ENCODE measurements around the gene SUGCT. TPM values are rescaled to one million over a fixed set of nuclear protein-coding genes. Genes with fewer than 3 reads are reported as not detected.
"Not testable (repeated sequence)": the region's sequence is repeated elsewhere in the genome, so short reads cannot be mapped to it uniquely, and the experiment has no call there.

Gene SUGCT
- total RNA-seq, 2 experiments from 2014 or later, result 0.76 to 1.5 TPM

DNA sequence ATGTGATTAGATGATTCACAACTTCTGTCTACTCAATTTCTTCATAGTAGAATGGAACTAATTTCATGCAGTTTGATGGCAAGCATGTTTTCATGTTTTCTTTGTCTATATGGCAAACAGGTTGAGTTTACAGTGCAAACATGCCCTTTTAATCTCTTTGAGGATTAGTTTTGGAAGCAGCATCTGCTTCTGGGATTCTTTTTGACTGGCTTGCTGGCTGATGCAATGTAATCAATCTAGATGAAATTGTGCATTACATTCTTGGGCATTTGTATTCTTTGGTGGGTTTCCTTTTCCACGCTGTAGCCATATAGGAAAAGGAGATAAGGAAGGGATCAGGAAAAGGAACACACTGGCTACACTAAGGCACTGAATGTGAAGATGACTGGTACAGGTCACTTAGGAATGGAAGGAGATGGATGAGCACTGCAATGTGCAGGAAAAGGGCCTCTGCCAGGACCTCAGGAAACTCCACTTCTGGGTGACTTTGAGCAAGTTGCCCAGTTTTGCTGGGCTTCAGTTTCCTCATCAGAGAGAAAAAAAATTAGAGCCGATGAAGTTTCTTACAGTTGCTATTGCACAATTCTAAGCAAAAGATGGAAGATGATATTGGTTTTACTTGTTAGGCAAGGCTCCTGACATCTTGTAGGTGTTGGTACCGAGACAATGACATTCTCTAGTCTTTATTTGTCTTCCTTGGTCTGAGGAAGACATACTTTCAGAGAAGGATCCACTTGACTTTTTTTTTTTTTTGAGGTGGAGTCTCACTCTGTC lies 269.1 kb downstream of the SUGCT start:
- no peak for DNase-seq
- Mint-ChIP-seq H3K4me1 (ENCODE audit: low read depth) (no peaks in the 10 kb centered on the region), H3K4me3 (no peak overlapping the region), H3K27ac (no peak overlapping the region), H3K36me3 (no peaks in the 10 kb centered on the region), H3K27me3 (no peaks in the 10 kb centered on the region), H3K9me3 (peaks cover 3% of the 10 kb centered on the region)
- ChIA-PET POLR2A (no interaction called here), CTCF (no interaction called here)
- intact Hi-C loops (cut with micrococcal nuclease), result no loop called here

DNA sequence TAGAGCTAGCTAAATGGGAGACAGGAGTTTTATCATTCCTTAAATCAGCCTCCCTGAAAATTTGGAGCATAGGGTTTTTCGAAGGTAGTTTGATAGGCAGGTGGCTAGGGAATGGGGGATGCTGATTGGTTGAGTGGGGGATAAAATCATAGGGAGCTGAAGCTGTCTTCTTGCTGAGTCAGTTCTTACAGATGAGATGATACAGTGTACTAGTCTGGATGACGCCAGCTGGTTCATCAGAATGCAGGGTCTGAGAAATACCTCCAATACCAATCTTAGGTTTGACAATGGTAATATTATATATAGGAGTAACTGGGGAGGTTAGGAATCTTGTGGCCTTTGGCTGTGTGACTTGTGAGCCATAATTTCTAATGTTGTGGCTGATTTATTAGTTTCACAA lies 271.2 kb downstream of the SUGCT start:
- Mint-ChIP-seq H3K36me3 (no peaks in the 10 kb centered on the region), H3K4me1 (ENCODE audit: low read depth) (no peaks in the 10 kb centered on the region), H3K9me3 (peaks cover 6% of the 10 kb centered on the region), H3K27me3 (no peaks in the 10 kb centered on the region), H3K27ac (no peak overlapping the region), H3K4me3 (no peak overlapping the region)
- CTCF ChIA-PET, result no interaction called here
- no peak for DNase-seq
- POLR2A ChIA-PET, result no interaction called here
- intact Hi-C loops (cut with micrococcal nuclease), result no loop called here

DNA sequence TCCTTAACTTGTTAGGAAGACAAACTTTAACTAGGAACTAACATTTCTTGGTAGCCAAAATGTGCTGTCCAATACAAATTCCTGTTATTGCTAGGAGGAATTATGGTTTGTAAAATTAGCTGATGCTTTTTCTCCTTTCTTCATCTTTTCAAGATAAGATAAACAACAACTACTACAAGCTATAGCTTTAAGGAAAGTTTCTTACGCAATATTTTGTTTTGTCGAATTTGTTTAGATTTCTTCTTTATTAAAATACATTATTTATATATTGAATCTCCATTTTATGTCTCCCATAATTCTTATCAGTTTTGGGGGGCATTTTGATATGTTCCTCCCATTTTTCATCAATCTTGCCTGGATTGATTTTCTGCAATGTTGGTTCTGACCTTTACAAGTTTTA lies 277.5 kb downstream of the SUGCT start:
- H3K4me3 Mint-ChIP-seq, result no peak overlapping the region
- H3K9me3 Mint-ChIP-seq, result peaks cover 8% of the 10 kb centered on the region
- POLR2A ChIA-PET, result no interaction called here

DNA sequence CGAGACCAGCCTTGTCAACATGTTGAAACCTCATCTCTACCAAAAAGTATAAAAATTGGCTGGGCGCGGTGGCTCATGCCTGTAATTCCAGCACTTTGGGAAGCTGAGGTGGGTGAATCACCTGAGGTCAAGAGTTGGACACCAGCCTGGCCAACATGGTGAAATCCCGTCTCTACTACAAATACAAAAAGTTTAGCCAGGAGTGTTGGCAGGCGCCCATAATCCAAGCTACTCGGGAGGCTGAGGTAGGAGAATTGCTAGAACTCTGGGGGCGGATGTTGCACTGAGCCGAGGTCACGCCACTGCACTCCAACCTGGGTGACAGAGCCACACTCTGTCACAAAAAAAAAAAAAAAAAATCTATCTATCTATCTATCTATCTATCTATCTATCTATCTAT lies 279.9 kb downstream of the SUGCT start:
- H3K9me3 Mint-ChIP-seq; H3K4me1 Mint-ChIP-seq (ENCODE audit: low read depth); intact Hi-C loops (cut with micrococcal nuclease); H3K27ac Mint-ChIP-seq; DNase-seq; H3K4me3 Mint-ChIP-seq; H3K36me3 Mint-ChIP-seq; CTCF ChIA-PET; POLR2A ChIA-PET; H3K27me3 Mint-ChIP-seq: not testable (repeated sequence)

More for the DNA sequence above, 277.5 kb downstream of the SUGCT start:
- H3K27me3 Mint-ChIP-seq, result no peaks in the 10 kb centered on the region
- H3K4me1 Mint-ChIP-seq (ENCODE audit: low read depth), result no peaks in the 10 kb centered on the region
- H3K36me3 Mint-ChIP-seq, result no peaks in the 10 kb centered on the region
- no peak for DNase-seq
- intact Hi-C loops (cut with micrococcal nuclease), result no loop called here
- CTCF ChIA-PET, result no interaction called here
- no peak overlapping the region for H3K27ac Mint-ChIP-seq

DNA sequence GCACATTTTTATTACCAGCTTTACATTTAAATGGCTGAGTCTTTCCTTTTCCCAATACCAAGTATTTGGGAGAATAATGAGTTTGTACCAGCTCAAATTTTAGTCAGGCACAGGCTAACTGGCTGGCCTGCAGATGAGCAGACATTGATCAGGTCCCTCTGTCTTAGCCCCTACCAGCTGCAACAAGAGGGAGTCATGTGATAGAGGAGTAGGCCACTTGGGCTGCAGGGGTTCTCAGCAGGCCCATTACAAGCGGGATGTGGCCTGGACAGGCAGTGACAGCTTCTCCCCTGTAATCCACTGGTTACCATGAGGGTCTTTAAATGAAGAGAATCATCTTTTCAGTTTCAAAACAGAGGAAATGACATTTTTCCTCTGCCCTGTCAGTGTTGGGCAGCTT lies 283.6 kb downstream of the SUGCT start:
- H3K27me3 Mint-ChIP-seq, result no peaks in the 10 kb centered on the region
- no peaks in the 10 kb centered on the region for H3K4me1 Mint-ChIP-seq (ENCODE audit: low read depth)
- intact Hi-C loops (cut with micrococcal nuclease), result no loop called here
- no peak overlapping the region for H3K27ac Mint-ChIP-seq
- H3K9me3 Mint-ChIP-seq, result peaks cover 2% of the 10 kb centered on the region
- CTCF ChIA-PET, result interaction anchor here (0.8 kb wide), 1 partner anchor 10 kb away, joined by 3 read pairs; no protein-coding TSS in a partner anchor
- no peak for DNase-seq
- POLR2A ChIA-PET, result no interaction called here
- H3K4me3 Mint-ChIP-seq, result no peak overlapping the region
- no peaks in the 10 kb centered on the region for H3K36me3 Mint-ChIP-seq

DNA sequence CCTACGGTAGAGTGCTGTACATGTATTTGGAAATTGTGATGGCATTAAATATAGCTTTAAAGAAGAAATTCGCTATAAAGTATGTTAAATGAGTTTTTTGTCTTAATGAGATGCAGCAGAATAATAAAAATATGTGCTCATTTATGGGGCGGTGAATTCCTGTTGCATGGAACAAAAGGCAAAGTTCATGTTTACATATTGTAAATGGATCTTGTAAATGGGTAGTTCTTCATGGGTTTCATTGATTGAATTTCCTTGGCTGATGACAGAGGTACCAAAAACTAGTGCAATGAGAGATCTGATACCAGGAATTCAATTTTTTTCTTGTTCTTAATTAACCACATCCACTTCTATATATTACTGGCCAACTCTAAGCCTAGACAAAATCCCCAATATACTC lies 284.2 kb downstream of the SUGCT start:
- H3K4me1 Mint-ChIP-seq (ENCODE audit: low read depth), result no peaks in the 10 kb centered on the region
- no peaks in the 10 kb centered on the region for H3K27me3 Mint-ChIP-seq
- no peaks in the 10 kb centered on the region for H3K36me3 Mint-ChIP-seq
- ChIA-PET POLR2A (no interaction called here), CTCF (no interaction called here)
- H3K4me3 Mint-ChIP-seq, result no peak overlapping the region
- no peak overlapping the region for H3K27ac Mint-ChIP-seq
- no peak for DNase-seq
- H3K9me3 Mint-ChIP-seq, result peaks cover 2% of the 10 kb centered on the region
- intact Hi-C loops (cut with micrococcal nuclease), result no loop called here

DNA sequence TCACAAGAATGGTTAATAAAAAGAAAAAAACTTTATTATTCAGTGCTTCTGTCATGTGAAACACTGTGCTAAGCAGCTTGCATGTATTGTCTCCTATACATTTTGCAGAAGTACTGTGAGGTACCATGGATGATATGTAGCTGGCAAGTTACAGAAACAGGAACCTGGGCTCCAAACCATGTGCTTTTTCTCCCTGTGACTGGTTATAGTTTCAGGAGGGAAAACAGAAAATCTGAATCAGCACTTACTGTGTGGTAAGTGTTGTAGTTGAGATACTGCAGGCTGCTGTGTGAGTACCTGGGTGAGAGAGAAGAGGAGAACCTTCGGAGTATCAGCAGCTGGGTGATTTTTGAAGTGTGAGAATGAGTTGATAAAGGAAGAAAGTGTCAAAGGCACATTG lies 285.0 kb downstream of the SUGCT start:
- Mint-ChIP-seq H3K4me1 (ENCODE audit: low read depth) (no peaks in the 10 kb centered on the region), H3K36me3 (no peaks in the 10 kb centered on the region), H3K27me3 (no peaks in the 10 kb centered on the region), H3K4me3 (no peak overlapping the region), H3K9me3 (peaks cover 2% of the 10 kb centered on the region), H3K27ac (no peak overlapping the region)
- POLR2A ChIA-PET, result no interaction called here
- CTCF ChIA-PET, result no interaction called here
- DNase-seq, result no peak
- intact Hi-C loops (cut with micrococcal nuclease), result no loop called here

DNA sequence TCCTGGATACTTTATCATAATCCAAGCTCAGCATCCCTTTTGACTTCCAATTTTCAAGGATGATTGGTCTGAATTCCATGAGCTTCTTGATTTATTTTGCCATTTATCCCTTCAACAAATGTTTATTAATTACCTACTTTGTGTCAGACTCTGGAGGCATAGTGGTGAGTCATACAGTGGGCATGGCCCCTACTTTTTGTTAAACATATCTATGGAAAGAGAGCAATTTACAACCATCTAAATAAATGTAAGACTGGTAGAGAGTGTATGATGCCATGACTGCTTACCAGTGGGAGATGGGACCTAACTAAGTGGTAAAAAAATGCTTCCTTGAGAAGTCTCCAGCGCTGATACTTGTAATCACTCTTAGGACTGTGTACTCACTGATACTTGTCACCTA lies 286.6 kb downstream of the SUGCT start:
- H3K9me3 Mint-ChIP-seq, result peaks cover 2% of the 10 kb centered on the region
- intact Hi-C loops (cut with micrococcal nuclease), result no loop called here
- no peak for DNase-seq
- H3K4me3 Mint-ChIP-seq, result no peak overlapping the region
- H3K27me3 Mint-ChIP-seq, result no peaks in the 10 kb centered on the region
- CTCF ChIA-PET, result no interaction called here
- H3K27ac Mint-ChIP-seq, result no peak overlapping the region
- no peaks in the 10 kb centered on the region for H3K36me3 Mint-ChIP-seq
- POLR2A ChIA-PET, result no interaction called here
- no peaks in the 10 kb centered on the region for H3K4me1 Mint-ChIP-seq (ENCODE audit: low read depth)

DNA sequence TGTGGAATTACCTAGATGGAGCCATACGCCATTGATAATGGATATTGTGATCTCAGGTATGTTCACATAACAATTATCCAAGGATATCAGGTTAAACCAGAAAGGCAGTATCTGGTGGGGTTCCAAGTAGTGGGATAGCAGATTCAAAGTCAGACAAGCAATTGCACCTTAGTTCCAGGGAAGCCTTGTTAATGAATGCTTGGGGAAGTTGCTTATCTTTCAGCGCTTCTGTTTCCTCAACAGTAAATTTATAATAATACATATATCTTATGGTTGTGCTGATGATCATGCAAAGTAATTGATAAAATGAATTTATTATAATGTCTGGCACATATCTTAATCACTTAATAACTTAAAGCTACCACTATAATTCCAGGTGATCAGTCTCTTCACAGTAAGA lies 290.9 kb downstream of the SUGCT start:
- intact Hi-C loops (cut with micrococcal nuclease), result no loop called here
- no peak overlapping the region for H3K4me3 Mint-ChIP-seq
- DNase-seq, result no peak
- ChIA-PET POLR2A (no interaction called here), CTCF (no interaction called here)
- H3K36me3 Mint-ChIP-seq, result no peaks in the 10 kb centered on the region
- H3K27me3 Mint-ChIP-seq, result no peaks in the 10 kb centered on the region
- no peak overlapping the region for H3K27ac Mint-ChIP-seq
- H3K9me3 Mint-ChIP-seq, result no peaks in the 10 kb centered on the region
- no peaks in the 10 kb centered on the region for H3K4me1 Mint-ChIP-seq (ENCODE audit: low read depth)

DNA sequence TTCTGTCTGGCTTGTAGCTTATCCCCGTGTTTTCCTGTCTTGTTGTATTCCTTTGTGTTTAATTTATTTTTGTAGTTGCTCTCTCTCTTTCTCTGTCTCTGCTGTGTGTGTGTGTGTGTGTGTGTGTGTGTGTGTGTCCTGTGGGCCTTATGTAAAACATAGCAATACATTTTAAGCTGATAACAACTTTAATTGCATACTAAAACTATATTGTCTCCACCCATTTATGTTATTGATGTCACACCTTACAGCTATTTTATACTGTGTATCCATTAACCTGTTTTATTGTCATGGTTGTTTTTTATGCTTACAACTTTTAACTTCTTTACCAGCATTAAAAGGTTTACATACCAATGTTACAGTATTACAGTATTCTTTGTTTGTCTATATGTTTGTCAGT lies 293.6 kb downstream of the SUGCT start:
- no peak for DNase-seq
- ChIA-PET POLR2A (no interaction called here), CTCF (no interaction called here)
- intact Hi-C loops (cut with micrococcal nuclease), result no loop called here
- no peaks in the 10 kb centered on the region for H3K27me3 Mint-ChIP-seq
- H3K4me1 Mint-ChIP-seq (ENCODE audit: low read depth), result no peaks in the 10 kb centered on the region
- no peak overlapping the region for H3K27ac Mint-ChIP-seq
- H3K9me3 Mint-ChIP-seq, result peaks cover 16% of the 10 kb centered on the region
- H3K36me3 Mint-ChIP-seq, result peaks cover 4% of the 10 kb centered on the region
- no peak overlapping the region for H3K4me3 Mint-ChIP-seq

DNA sequence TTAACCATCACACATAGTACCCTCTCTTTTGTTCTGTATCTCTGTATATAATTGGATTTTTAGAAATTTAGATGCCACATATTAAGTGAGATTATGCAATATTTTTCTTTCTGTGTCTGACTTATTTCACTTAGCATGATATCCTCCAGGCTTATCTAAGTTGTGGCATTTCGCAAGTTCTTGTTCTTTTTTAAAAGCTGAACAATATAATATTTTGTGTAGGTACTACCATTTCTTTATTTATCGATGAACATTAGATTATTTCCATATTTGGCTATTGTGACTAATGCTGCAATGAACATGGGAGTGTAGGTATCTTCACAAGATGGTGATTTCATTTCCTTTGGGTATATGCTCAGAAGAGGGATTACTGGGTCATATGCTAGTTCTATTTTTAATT lies 295.0 kb downstream of the SUGCT start:
- H3K27me3 Mint-ChIP-seq, result no peaks in the 10 kb centered on the region
- no peak overlapping the region for H3K27ac Mint-ChIP-seq
- no peak overlapping the region for H3K4me3 Mint-ChIP-seq
- CTCF ChIA-PET, result no interaction called here
- intact Hi-C loops (cut with micrococcal nuclease), result no loop called here
- H3K36me3 Mint-ChIP-seq, result peaks cover 4% of the 10 kb centered on the region
- peaks cover 18% of the 10 kb centered on the region for H3K9me3 Mint-ChIP-seq
- no peak for DNase-seq
- no peaks in the 10 kb centered on the region for H3K4me1 Mint-ChIP-seq (ENCODE audit: low read depth)
- POLR2A ChIA-PET, result no interaction called here

DNA sequence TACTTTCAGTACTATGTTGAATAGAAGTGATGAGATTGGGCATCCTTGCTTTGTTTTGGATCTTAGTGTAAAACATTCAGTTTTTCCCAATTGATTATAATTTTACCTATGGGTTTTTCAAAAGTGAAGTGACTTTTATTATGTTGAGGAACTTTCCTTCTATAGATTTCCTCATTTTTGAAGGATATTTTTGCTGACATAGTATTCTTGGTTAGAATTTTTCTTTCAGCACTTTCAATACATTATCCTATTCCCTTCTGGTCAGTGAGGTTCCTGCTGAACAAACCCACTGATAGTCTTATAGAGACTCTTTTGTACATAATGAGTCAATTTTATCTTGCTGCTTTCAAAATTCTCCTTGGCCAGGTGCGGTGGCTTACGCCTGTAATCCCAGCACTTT lies 297.2 kb downstream of the SUGCT start:
- H3K9me3 Mint-ChIP-seq, result peaks cover 18% of the 10 kb centered on the region
- no peak overlapping the region for H3K4me3 Mint-ChIP-seq
- peaks cover 4% of the 10 kb centered on the region for H3K36me3 Mint-ChIP-seq
- no peaks in the 10 kb centered on the region for H3K27me3 Mint-ChIP-seq
- no peak overlapping the region for H3K27ac Mint-ChIP-seq
- H3K4me1 Mint-ChIP-seq (ENCODE audit: low read depth), result no peaks in the 10 kb centered on the region
- ChIA-PET POLR2A (no interaction called here), CTCF (no interaction called here)
- no peak for DNase-seq
- intact Hi-C loops (cut with micrococcal nuclease), result no loop called here

DNA sequence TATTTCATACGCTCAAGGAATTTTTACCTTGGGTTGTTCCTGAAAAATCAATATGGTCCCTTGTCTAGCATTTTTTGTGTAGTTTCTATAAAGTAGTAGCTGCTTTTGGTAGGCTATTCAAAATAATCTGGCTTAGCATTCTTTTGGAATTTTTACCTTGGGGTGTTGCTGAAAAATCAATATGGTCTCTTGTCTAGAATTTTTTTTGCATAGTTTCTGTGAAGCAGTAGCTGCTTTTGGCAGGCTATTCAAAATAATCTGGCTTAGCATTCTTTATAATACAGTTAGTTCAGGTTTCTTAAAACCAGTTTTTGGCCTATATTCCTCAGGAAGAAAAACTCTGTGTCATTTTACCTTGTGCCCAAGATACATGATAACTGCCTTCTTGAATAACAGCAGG lies 301.9 kb downstream of the SUGCT start:
- POLR2A ChIA-PET, result no interaction called here
- no peaks in the 10 kb centered on the region for H3K4me1 Mint-ChIP-seq (ENCODE audit: low read depth)
- peaks cover 4% of the 10 kb centered on the region for H3K36me3 Mint-ChIP-seq
- no peak overlapping the region for H3K4me3 Mint-ChIP-seq
- DNase-seq, result no peak
- intact Hi-C loops (cut with micrococcal nuclease), result no loop called here
- H3K27me3 Mint-ChIP-seq, result no peaks in the 10 kb centered on the region
- CTCF ChIA-PET, result no interaction called here
- H3K27ac Mint-ChIP-seq, result no peak overlapping the region
- H3K9me3 Mint-ChIP-seq, result peaks cover 35% of the 10 kb centered on the region
